GM18517 (cell line): Measurements from ENCODE around the gene TNIK.

Source experiments
- ATAC-seq: cut with Tn5 transposase; IDR thresholded peaks from one replicate; pipeline ENCODE4 v1.9.1; 2021; ENCODE audit warnings: mild to moderate bottlenecking, moderate library complexity; ENCODE audit not compliant: unreplicated experiment

The TNIK gene

GRCh38 chr3:171459942-171460724, at the start of gene TNIK:
TSS of gene TNIK (minus strand) at chr3:171460405. CDS start at chr3:171460063, 342 bp downstream.
- ATAC-seq = peak; percentile 64

DNA sequence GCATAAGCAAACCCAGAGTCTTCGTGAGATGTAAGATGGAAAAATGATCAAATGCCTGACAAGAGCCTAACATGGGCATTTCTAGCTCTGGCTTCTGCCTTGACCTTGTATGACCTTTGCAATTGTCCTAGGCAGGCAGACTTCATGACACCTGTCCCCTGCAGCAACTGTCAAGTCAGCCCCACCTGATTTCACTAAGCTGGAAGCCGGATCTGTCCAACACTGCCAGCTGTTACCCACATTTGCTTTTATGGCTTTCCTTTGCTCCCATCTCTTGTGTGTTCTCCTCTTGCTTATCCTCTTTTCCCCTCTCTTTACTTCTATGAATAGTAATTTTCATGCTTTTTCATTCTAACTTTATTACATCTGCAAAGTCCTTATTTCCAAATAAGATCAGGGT, 48.5 kb upstream of the TNIK start:
- no peak for ATAC-seq

DNA sequence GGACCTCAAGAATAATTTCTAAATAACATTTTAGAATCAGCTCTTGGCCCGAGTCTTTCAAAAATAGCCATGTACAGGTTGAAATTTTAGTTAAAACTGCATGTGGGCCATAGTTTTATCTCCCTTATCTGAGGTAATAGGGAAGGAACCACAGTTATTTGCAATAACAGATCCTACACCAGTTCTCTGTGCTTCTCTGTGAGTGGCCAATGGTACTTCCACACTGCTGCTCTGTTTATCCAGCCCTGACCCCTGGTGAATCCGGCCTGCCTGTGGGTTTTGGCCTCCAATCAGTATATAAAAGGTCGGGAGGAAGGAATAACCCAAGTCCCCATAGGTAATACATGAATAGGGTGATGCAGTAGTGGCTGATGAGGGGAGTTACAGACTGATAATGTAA, 48.0 kb upstream of the TNIK start:
- ATAC-seq = no peak

GRCh38 chr3:171506743-171507319, 46.6 kb upstream of the TNIK start:
- no peak for ATAC-seq

DNA sequence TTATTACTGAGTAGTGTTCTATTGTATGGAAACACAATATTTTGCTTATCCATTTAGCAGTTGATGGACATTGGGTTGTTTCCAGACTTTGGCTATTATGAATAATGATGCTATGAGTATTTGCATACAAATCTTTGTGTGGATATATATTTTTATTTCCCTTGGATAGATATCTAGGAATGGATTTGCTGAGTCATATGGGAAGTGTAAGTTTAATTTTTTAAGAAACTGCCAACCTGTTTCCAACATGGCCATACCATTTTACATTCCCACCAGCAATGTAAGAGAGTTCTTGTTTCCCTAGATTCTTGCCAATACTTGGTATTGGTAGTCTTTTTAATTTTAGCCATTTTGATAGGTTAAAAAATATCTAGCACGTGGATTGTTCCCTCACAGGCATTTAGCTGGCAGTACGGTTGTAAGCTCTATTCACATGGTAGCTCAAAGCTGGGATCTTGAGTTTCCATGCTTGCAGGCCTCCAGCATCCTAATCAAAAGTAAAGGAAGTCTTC, 45.7 kb upstream of the TNIK start:
- no peak for ATAC-seq

DNA sequence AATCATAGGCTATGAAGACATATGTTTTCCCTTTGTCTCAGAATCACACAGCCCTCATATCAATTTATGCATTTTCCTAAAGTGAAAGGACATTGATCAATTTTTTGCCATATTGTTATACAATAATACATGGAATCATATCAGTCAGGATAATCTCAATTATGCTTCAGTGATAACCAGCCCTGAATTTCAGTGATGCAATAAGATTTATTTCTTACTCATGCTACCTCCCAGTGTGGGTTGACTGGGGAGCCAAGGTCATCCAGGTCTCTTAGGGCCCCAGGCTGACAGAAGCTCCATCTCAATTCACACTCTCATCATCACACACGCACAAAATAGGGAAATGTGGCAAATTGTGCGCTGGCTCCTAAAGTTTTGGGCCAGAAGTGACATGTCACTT, 44.2 kb upstream of the TNIK start:
- ATAC-seq = no peak

GRCh38 chr3:171503817-171504216, 43.6 kb upstream of the TNIK start:
- no peak for ATAC-seq

DNA sequence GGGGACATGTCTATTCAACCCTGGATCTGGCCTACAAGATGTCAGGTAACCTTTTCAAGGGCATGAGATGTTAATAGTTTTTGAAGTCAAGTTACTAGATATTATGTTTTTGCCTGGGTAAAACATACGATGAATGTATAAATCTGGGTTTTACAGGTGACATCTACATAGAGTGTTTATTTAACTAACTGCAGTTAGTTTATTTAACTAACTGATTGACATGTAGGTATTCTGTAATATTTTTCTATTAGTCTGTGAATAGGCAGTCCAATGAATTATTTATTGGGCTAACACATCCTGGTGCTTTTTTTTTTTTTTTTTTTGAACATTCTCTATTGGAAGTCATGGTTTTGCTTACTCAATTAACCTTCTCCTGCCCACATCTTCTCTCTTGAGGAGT, 38.7 kb upstream of the TNIK start:
- ATAC-seq = no peak

DNA sequence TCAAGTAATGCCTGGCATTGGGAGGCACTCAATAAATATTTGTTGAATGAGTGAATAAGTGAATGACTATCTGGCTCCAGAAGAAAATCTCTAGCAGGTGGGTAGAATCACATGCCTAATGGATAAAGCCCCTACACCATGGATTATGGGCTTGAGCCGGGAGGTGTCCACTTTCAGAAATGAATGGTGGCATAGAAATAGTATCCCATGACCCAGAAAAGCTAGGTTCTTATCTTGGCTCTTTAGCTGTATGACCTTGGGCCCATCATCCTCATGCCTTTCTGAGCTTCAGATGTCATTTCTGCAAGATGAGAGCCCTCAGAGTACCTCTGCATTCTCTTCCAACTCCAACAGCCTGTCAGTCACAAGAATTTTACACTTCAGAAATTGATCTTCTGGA, 37.3 kb upstream of the TNIK start:
- no peak for ATAC-seq

GRCh38 chr3:171495413-171495812, 35.2 kb upstream of the TNIK start:
- no peak for ATAC-seq

DNA sequence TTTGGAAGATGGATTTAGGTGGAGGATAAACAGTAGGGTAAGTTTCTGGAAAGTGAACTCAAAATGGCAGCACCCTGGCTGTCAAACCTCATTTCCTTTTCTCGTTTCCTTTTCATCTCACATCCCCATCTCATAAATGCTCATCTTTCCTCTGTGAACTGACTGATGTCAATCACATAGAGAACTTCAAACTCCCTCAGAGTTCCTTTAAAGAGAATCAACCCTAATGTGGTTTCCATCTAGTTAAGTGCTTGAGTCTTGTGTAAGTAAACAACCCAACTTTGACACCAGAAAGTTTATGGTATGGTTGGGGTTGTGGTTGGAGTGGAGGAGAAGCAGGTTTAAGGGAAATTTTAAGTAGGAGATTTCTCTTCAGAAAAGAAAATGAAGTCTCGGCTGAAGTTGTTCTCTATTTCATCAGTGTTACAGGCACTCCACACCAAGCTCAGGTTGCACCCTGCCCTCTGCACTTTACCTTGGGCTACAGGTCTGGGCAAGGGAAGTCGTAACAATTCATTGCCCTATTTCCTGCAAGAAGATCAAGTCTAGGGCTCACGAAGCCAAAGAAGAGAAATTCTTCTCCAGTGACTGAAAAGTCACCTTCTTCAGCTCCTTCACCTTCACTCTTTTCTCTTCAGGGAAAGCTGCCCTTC, 34.4 kb upstream of the TNIK start:
- no peak for ATAC-seq

DNA sequence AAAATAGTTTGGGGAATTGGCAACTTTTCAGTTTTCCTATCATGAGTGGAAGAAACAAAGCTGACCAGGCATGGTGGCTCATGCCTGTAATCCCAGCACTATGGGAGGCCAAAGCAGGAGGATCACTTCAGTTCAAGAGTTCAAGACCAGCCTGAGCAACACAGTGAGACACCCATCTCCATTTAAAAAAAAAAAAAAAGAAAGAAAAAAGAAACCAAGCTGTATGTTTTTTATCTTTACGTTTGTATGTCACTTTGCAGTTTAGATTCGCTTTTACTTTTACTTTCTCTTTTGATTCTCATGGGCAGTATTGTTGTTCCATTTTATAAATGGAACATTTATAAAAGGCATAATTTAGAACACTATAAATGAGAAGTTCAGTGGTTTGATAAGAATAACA, 31.2 kb upstream of the TNIK start:
- no peak for ATAC-seq

DNA sequence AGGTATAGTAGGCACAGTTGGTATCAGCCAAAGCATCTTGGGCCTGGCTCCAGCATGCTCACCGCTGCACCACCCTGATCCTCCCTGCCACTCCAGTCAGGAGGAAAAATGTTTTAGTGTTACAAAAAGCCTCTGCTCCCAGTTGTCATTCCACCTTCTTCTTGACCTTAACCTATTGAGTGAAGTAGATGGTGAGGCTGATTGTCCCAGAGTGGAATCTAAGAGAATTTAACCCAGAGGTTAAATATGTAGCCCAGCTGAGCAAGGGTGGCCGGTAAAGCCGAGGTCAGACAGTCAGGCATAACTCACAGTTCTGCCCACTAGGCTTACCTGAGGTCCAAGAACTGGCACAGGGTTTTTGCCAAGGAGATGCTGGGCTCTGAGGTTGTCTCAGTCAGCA, 30.7 kb upstream of the TNIK start:
- ATAC-seq = no peak

DNA sequence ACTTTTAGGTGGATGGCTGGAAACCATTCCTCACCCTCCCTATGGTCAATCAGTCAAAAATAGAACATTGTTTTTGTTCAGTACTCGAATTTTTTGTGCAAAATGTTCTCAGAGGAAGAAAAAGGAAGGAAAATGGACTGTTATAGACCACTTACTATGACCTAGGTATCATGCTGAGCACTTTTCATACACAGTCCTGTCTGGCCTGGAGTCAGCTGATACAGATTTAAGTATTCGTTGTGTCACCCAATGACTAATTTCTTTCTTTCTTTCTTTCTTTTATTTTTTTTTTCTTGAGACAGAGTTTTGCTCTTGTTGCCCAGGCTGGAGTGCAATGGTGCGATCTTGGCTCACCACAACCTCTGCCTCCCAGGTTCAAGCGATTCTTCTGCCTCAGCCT, 29.1 kb upstream of the TNIK start:
- ATAC-seq = no peak

- ATAC-seq = no peak
These were observed 28.3 kb upstream of the TNIK start for GRCh38 chr3:171488479-171488878.

- no peak for ATAC-seq
These were observed 27.2 kb upstream of the TNIK start for GRCh38 chr3:171487382-171487781.

- ATAC-seq = no peak
These were observed 25.1 kb upstream of the TNIK start for GRCh38 chr3:171485338-171485737.

DNA sequence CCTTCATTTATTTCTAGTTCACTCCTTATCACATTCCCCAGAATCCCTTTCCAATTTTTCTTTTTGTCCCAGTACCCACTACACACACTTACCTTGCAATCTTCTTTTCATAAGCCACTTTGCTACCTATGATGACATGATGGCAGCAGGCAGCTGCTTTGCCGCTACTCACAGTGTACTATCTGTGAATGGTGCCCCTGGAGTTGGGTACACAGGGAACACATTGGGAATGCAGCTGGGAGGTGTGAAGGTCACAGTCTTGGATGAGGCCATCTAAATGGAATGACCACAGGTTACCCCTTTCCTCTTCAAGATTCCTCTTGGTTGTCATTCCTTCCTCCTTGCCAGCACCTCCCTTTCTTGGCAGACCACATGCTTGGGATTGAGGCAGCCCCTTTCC, 20.8 kb upstream of the TNIK start:
- ATAC-seq = no peak

- peak; percentile 90 for ATAC-seq
These were observed 20.3 kb upstream of the TNIK start for GRCh38 chr3:171480526-171480925.

DNA sequence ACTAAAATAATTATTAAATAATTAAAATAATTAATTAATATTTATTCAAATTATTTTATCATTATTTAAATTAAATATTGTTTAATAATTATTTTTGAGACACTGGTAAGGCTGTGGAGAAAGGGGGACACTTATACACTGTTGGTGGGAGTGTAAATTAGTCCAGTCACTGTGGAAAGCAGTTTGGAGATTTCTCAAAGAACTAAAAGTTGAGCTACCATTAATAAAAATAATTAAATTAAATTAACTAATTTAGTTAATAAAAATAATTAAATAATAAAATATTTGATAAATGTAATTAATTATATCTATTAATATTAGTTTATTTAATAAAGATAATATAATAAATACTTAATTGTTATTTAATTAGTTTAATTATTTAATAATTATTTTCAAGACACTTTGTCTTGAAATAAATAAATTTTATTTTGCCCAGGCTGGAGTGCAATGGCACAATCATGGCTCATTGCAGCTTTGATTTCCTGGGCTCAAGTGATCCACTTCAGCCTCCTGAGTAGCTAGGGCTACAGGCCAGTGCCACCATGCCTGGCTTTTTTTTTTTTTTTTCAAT, 16.4 kb upstream of the TNIK start:
- ATAC-seq = no peak

GRCh38 chr3:171472552-171472951, 12.3 kb upstream of the TNIK start:
- ATAC-seq = no peak
